SH-SY5Y (cell line): ENCODE data around the gene FLRT2.

Source experiments
- GATA2 ChIP-seq: IDR thresholded peaks from 2 replicates; pipeline ENCODE4 v1.6.1; 2011; ENCODE audit warnings: mild to moderate bottlenecking, low read depth, low read length
- GATA3 ChIP-seq: IDR thresholded peaks from 2 replicates; pipeline ENCODE4 v1.6.1; 2011; ENCODE audit warnings: low read depth, mild to moderate bottlenecking, low read length, moderate library complexity

The FLRT2 gene, protein sequence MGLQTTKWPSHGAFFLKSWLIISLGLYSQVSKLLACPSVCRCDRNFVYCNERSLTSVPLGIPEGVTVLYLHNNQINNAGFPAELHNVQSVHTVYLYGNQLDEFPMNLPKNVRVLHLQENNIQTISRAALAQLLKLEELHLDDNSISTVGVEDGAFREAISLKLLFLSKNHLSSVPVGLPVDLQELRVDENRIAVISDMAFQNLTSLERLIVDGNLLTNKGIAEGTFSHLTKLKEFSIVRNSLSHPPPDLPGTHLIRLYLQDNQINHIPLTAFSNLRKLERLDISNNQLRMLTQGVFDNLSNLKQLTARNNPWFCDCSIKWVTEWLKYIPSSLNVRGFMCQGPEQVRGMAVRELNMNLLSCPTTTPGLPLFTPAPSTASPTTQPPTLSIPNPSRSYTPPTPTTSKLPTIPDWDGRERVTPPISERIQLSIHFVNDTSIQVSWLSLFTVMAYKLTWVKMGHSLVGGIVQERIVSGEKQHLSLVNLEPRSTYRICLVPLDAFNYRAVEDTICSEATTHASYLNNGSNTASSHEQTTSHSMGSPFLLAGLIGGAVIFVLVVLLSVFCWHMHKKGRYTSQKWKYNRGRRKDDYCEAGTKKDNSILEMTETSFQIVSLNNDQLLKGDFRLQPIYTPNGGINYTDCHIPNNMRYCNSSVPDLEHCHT

DNA sequence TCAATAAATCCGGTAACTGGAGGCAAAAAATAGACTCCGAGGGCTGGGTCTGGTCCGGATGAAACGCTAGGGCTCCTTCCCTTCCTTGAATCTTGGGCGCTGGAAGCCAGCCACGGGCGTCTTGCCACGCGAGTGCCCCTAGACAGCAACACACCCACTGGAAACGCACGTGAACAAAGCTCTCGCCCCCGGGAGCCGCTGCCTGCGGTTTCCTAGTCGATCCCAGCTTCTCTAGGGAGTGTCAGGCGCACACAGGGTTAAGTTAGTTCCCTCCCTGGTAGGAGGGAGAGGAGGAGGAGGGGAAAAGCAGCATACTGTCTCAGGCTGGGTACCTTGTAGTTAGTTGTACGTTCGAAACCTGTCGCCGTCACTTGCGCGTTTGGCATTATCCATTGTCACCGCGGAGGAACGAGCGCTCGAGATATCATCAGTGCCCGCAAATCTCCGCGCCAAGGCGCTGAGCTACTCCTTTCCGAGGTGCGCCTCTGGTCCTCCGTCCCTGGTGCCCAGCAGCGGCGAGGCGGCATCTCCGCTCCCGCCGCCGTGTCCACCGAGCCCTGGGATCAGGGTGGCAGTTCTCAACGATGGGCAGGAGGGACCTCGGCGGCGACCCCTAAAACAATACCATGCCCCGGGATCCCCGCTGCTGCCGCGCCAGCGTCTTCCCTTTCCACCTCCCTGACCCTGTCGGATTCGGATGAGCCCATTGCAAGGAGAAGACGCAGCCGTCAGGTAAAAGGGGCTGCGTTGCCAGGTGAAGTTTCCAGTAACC lies at the start of gene FLRT2:
Gene FLRT2, plus strand, starts transcription at position 342 of the 772 bp plus-strand sequence. CDS start 91,371 bp downstream, outside the sequence.
- no peak for TF ChIP-seq GATA2
- no peak for TF ChIP-seq GATA3

DNA sequence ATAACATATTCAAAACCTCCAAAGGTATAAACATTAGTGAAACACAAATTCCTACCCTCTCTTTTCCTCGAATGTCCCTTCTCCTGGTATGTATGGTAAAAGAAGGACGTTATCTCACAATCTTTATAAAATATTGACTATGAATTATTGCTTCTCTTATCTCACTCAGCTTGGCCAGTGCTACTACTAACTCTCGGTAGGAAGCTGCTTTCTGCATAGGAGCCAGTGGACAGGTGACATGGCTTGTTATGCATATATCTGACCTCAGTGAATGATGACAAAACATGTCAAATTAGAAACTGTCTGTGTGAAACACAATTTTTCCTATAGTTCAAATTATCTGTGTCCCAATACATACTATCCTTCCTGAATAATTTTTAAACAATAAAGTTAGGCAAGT lies 48.5 kb upstream of the FLRT2 start:
- no peak for TF ChIP-seq GATA3
- TF ChIP-seq GATA2, result no peak

DNA sequence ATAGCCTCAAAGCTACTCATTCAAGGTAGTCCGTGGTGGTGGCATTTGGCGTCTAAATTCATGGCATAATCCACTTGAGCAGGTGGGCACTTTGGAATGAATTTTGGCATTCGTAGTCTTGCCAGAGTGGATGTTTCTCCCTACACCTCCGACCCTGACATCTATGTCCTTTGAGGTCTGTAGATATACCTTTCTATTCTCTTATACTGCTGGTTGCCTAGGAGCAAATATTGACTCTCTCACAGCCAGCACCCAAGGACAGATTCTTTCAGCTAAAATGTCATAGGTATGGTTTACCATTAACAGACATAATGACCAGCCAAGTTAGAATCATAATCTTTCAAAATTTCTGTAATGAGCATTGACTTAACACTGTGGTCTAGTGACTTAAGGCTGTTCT lies 47.4 kb upstream of the FLRT2 start:
- TF ChIP-seq GATA3, result no peak
- TF ChIP-seq GATA2, result no peak

DNA sequence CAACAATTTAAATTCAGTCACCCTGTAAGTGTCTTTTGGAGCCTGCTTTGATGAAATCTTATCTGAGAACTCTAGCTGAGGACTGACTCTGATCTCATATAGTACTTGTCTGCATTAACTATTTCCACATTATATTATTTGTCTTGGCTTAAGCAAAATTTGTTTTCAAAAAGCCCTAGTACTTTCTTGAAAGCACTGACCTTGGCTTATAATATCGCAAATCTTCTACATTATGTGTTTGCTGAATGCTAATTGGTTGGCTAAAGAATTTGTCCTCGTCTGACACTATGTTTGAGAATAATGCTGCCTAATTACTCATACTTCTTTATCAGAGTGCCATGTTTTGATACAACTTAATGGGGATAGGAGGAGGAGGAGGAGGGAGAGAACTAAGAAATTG lies 46.9 kb upstream of the FLRT2 start:
- TF ChIP-seq GATA2, result no peak
- no peak for TF ChIP-seq GATA3

DNA sequence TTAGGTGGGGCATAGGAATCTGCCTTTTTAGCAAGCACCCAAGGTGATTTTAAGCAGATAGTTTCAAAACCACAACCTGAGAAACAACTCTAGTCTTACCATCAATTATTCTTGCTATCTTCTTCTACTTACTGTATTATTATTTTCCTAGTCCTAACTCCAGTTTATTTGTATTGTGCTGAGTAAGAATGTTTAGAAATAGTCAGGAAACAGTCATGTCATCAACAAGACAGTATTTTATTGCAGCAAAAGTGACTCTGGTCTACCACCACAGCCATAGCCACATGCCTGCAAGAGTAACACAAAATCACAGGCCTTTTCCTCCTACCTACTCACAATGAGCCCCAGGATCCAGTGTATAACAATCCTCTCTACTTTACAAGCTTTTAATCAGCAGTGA lies 46.3 kb upstream of the FLRT2 start:
- TF ChIP-seq GATA3, result no peak
- no peak for TF ChIP-seq GATA2

DNA sequence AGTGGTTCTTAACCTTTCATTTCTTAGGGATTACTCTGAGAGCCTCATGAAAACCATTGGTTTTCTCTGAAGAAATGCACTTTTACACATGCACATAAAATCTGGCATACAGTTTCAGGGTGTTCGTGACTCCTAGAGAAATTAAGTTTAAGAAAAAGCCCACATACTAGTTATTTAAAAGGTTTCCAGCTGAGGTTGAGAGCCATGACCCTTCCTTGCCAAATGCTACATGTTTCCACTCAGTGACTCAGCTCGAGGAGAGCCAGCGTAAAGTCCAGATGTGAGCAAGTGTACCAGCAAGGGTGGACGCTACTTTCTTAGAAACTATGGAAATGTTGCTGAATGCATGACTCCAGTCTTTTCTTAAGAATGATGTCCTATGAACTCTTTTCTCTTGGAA lies 42.7 kb upstream of the FLRT2 start:
- TF ChIP-seq GATA3 (no peak), GATA2 (no peak)

DNA sequence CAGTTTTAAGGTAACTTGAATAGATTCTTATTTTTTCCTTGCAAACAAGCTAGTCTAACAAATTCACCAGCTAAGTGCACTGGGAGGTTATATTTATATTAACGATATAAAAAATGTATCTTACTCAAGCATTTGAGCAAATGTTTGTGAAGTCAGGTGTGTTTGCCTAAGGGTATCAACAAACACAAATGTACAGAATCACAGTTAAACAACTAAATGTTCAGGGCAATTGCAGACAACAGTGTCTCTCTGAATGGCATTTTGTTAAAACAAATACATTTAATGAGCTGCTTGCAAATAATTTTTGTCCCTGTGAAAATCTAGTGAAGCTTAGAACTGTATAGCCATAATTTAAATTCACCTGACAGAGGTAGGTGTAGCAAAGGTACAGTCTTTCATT lies 28.2 kb upstream of the FLRT2 start:
- TF ChIP-seq GATA2, result no peak

DNA sequence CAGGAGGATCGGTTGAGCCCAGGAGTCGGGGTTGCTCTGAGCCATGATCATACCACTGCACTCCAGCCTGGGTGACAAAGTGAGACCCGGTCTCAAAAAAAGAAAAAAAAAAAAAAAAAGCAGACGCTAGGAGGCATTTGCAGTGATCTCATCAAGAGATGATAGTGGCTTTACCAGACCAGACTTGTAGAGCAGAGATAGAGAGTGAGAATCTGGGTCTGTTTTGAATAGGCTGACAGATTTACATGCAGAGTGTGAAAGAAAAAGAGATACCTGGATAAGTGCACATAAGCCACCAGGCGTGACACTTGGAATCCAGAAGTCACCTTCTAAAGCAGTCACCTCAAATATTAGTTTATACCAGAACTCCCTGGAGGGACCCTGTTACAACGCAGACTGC lies 21.1 kb upstream of the FLRT2 start:
- TF ChIP-seq GATA3 (no peak), GATA2 (no peak)

DNA sequence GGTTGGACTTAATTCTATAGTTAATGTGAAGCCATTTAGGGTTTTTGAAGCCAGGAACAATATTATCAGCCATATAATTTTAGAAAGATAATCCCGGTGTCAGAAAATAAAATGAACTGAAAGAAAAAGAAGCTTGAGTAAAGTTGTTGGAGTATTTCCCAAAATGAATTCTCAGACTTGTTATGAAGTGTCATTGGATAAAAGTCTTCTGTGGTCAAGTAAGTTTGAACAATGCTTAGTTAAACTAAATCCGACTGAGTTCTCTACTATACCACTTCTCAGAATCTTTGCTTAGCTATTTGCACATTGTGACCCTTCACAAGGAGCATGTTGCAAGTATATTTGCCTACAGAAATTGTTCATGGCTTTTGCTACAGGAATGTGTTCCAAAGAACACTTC lies 17.5 kb upstream of the FLRT2 start:
- TF ChIP-seq GATA2, result no peak
- TF ChIP-seq GATA3, result no peak

DNA sequence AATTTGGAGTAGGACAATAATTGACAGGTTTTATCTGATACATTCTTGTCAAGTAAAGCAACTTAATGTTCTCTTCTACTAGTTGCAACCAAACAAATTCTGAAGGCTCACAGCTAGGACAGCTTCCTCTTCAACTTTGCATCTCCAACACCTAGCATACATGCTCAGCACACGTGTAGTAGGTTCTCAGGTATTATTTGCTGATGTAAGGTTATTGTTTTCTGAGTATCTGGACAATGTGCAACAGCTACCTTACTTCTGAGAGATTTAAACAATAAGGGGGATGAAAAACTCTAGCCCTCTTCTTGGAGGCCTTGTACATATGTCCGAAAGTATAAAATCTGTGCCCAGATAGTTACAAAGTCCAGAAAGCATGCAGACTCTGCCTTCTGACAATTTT lies 15.5 kb upstream of the FLRT2 start:
- TF ChIP-seq GATA3 (no peak), GATA2 (no peak)

DNA sequence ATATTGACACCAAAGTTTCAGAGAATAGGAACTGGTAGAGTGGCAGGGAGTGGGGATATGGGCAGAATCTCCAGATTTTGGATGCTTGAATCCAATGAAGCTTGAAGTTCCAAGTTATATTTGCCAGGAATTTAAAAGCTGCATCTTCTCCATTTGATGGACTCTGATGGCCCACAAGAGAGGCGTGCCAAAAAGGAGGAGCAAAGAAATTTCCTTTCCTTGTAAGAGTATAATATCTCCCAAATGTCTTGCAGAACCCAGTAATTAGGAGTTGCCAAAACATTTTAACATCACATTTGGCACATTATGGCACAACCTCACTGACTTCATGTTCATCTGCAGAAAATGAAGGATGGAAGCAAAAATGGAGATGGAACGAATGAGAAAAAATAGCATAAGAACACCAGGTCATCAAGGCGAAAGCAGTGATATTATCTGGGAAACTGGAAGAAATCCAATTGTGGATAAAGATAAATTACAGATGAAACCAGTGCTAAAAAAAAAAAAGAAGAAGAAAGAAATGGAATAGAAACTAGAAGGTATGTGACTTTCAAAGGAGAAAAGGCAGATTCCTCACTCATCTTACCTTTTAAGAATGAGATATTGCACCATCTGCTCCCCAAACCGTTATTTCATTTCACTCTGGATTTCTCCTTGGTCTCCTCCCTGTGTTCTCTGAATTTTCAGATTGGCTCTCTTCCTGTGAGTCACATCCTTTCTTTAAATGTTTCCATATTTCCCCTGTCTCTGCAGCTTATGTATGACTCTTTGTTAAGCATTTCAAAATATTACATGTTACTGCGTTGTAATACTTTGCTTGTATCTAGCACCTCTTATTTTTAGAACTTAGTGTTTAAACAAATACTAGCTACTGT lies 13.5 kb upstream of the FLRT2 start:
- TF ChIP-seq GATA2, result no peak
- no peak for TF ChIP-seq GATA3

DNA sequence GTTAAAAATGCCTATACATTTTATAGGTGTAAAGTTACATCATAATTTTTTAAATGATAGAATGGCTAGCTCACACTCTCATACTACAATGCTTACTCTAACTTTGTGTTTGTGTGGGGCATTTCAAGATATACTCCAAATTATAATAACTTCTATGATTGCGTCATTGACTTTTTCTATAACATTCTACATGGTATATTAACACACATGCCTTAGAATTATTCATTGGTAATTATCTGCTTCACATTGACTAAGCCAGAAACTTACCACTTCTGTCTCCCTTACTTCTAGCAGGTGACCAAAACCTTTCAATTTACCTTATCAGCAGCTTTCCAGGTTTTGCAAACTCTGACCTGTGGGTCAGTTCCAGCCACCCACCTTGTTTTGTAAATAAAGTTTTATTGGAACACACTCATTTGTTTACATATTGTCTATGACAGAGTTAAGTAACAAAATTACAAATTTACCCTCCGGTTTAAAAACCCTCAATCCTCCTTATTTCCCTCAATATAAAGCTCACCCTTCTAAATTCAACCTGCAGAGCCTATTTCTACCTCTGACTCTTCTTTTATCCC lies 12.7 kb upstream of the FLRT2 start:
- TF ChIP-seq GATA3 (no peak), GATA2 (no peak)

DNA sequence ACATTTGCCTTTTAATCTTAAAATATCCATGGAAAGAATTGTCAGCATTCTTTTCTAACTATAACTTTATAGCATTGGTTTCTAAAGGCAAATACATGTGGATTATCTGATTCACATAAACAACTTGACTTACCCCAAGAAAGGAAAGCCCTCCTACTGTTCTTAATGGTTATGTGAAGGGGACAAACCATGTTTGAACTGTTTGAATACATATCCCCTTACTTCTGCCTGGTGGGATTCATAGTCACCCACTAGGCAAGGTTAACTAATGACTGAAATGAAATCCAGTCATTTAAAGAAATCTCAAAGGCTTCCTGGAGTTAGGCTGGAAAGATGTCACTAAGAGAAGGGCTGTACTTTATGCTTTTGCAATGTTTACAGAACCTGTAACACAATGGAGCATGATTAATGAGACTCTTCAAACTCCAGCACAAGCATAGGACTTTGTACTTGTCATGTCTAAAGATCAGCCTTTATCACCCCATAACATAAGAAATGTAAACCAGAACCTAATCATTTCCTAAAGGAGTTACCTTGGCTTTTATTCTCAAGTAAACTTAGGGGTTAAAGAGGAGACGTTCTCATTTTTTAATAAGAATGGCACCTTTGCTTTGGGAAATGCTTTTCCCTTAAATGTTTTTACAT lies 10.2 kb upstream of the FLRT2 start:
- no peak for TF ChIP-seq GATA2
- TF ChIP-seq GATA3, result no peak
